Measurements from ENCODE around the gene GLYATL2.

GLYATL2 gene

GRCh38 chr11:58796333-58796732 lies 48.2 kb downstream of the GLYATL2 start:
- no peak for FAIRE-seq

DNA sequence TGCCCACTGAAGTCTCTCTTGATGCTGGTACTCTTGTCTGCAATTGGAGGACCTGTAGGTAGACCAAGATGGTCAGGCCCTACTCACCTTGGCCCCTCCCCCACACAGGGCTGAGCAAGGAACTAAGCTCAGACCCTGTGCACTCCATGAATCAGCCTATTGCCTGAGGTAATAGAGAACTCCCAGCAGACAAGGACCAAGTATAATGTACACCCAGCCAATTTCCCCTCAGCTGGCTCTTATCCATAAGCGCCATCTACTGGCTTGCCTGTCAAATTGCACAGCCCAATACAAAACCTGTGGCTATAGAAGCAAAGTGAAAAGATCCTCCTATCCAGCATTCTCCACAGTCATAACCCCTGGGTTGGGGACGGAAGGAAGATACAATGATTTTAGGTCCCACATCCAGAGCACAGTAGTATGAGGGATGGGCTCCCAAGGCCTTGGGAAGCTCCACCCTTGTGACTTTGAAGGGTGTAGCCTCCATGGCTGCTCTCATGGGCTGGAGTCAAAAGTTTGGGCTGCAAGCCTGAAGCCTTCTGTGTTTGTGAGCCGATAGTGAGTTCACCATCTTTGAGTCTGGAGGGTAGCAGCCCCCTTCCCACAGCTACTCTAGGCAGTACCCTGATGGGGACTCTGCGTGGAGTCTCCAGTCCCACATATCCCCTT lies 56.0 kb downstream of the GLYATL2 start:
- no peak for FAIRE-seq

- no peak for FAIRE-seq
Observed at GRCh38 chr11:58787903-58788302, 56.6 kb downstream of the GLYATL2 start.

DNA sequence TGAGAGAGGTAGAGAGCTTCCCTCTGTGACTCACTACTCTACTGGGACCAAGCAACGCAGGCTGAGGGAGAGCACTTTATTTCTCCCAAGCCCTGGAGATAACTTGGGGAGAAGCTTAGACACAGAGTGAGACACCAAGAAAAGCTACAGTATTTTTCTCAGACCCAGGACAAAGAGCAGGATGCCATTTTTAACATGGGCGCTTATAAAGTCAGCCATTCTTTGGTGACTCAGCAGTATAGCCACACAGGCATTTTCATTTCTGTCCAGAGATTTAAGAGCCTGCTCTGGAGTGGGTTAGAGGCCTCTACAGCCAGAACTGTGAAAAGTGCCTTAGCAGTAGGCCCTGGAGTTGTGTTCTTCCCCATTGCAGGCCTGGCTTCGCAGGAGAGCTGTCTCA lies 57.8 kb downstream of the GLYATL2 start:
- FAIRE-seq, result no peak

DNA sequence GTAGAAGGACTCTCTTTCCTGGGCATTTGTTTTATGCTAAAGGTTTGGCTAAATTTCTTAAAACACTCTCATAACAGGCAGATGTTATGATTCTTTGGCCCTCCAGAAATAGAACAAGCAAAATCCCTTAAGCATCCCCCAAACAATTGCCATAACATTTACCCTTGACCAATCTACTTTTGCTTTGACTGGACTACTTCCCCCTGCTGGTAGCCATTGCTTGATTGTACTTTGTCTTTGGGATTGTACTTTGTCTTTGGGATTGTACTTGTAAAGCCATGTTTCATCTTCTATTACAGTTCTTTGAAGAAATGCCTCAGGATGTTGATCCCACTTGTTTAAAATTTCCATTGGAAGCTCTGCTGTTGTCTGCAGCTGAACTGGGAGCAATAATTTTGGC lies 59.5 kb downstream of the GLYATL2 start:
- FAIRE-seq, result no peak

All from endometrium (tissue), 2 donors.